ENCODE data around the gene TBCCD1.

- TF ChIP-seq POLR2A (IDR thresholded peaks at IDR 0.05) (no peak), CTCF (IDR thresholded peaks at IDR 0.05) (no peak)
Measured at GRCh38 chr3:186599142-186599784, 32.1 kb upstream of the TBCCD1 start.
